Activated CD8-positive, alpha-beta memory T cell treated with anti-CD3 and anti-CD28 coated beads, Interleukin-2, amount 50 U/mL, for 1 hour (primary cell): ENCODE measurements around the gene TPSD1.
"Not testable (repeated sequence)": the region's sequence is repeated elsewhere in the genome, so short reads cannot be mapped to it uniquely, and the experiment has no call there.

Experiments
- DNase-seq: peaks from one replicate; pipeline ENCODE4 v3.0.0-alpha.2; 2020; ENCODE audit errors: extremely low read depth

TPSD1 gene

DNA sequence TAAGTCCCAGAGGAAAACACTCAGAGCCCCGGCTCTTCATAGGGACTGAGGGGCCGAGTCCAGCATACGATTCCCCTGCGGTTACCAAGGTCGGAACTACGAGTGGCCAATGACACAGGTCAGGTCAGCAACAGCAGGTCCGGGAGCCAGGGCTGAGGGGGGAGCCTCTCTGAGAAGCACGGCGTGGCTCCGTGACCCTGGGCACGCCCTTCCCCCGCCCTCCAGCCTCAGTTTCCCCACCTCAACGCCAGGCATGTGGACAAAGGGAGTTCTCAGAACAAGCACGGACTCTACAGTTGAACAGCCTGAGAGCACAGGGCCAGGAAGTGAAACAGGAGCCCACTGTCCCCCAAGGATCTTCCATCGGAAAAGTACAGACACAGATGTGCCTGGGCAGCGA is 25.6 kb downstream of the TPSD1 start:
- DNase-seq: no peak

DNA sequence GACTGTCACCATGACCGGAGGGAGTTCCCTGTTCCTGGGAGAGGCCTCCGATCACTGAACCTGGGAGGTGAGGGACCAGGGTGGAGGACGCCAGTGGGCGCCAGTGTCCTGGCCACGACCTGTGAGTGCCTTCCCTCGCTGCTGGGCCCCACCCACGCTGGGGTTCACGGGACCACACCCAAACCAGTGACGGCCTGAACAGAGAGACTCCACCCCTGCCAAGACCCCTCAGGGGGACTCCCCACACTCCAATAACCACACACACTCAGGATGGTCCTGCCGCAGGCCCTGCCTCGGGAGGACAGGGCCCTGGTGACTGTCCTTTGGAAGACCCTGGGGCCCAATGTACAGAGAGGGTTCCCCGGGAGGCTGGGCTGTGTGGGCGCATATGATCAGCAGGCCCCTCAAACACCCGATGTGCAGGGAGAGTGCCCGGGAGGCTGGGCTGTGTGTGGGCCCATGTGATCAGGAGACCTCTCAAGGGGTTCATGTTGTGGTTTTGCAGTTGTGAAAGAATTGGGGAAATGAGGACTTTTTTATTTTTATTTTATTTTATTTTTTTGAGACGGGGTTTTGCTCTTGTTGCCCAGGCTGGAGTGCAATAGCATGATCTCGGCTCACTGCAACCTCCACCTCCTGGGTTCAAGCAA is 26.6 kb downstream of the TPSD1 start:
- no peak for DNase-seq

DNA sequence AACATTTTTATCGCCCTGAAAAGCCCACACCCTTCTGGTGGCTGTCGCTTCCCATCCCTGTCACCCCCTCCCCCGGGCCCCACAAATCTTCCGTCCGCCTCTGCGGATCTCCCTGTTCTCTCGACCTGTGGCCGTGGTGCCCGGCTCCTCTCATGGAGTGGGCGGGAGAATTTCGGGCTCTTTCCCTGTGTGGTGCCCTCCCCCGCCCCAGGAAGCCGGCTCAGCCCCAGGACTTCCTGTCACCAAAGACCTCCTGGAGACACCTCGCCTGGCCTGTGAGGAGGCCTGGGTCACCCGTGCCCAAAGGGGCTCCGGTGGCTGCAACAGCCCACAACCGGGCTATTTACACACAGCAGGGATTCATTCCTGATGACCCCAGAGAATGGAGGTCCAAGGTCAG is 27.4 kb downstream of the TPSD1 start:
- DNase-seq: no peak

DNA sequence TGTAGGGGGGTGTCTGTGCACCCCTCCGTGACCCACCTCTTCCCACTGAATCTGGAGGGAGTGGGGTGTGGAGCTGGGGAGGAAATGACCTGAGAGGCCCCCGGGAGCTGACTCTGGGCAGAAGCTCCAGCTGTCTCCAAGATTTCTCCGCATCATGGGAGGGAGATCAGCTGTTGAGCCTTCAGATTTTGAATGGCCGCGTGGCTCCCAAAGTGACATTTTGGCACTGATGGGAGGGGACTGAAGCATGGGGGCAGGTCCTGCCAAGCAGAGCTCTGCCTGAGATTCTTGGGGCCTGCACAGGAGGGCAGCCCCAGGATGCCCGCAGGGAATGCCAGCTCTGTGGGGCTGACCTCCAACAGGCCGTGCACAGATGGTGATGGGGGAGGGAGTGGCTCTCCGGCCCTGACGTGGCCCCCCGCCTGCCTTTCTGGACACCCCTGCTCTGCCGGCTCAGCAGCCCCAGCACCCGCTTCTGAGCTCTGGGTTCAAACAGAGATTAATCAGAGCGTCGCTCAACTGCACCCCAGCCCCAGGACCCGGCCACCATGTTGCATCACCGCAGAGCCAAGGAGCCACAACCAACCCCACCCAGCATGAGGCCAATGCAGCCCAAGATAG is 28.2 kb downstream of the TPSD1 start:
- DNase-seq: no peak

DNA sequence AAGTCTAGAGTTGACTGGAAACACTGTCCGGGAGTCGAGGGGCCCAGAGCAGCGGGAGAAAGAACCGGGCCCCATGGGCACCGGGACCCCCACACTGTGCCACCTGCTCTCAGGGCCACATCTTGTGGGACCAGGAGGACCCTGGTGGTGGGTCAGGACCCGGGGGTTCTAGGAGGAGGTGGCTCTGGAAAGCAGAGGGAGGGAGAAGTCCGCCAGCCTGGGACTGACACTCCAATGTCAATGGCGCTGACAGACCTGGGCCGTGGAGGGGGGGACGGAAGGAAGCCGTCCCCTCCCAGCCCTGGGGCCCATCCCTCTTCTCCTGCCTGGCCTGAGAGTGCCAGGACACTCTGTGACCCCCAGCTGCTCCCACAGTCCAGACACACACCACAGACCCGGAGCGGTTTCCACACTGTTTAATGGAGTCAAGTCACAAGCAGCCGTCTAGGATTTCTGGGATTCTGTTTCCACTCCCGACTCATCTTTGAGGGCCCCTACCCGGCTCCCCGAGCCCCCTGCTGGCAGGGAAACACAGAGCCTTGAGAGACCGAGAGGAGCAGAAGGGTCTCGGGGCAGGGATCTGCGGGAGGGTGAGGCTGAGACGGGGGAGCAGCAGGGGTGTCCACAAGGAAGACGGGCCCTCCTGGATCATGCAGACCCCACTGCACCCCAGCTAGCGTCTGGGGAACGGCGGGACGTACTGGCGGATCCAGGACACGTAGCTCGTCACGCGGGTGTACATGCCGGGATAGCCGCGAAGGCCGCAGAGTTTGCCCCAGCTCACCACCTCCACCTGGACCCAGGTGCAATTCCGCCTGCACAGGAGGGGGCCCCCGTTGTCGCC is 30.0 kb downstream of the TPSD1 start:
- no peak for DNase-seq

DNA sequence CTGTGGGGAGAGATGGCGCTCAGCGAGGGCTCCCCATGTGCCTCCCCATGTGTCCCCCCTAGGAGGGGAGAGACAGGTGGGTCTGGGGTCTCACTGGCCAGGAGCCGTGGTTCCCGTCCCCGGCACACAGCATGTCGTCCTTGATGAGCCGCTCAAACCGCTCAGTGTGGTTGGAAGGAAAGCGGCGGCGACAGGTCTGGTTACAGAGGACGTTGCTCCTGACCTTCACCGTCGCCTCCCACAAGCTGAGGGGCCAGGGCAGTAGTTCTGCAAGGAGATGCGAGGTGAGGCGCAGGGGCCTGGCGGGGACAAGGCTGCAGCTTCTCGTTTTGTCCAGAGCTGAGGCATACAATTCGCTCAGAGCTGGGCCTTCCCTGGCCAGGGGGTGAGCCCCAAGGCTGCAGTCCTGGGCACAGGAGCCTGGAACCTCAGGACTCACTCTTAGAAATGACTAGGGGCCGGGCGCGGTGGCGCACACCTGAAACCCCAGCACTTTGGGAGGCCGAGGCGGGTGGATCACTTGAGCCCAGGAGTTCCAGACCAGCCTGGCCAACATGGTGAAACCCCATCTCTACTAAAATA is 30.7 kb downstream of the TPSD1 start:
- DNase-seq: no peak

DNA sequence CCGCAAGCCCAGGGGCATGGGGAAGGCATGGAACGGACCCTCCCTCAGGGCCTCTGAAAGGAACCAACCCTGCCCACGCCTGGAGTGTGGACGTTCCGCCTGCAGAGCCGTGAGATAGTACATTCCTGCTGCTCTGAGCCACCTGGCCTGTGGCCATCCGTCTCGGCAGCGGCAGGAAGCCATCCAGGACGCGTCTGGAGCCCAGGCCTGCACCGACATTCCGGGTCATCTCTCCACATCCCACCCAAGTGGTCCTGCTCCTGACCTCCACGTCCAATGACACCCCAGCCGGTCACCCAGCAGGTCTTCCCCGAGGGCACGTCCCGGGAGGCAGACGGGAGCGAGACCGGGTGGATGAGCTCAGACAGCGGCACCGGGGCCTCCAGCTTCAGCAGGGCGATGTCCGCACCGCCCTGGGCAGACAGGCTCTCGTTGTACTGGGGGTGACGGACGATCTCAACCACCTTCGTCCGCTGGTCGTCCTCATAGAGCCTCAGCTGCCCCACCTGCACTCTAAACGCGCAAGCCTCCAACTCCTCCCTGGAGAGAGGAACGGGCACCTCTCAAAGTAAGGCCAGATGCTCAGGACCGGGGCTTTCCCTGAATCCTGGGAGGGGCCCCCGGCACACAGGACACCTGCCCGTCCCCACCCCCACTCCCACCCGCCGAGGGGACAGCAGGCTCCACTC is 32.3 kb downstream of the TPSD1 start:
- DNase-seq: no peak

DNA sequence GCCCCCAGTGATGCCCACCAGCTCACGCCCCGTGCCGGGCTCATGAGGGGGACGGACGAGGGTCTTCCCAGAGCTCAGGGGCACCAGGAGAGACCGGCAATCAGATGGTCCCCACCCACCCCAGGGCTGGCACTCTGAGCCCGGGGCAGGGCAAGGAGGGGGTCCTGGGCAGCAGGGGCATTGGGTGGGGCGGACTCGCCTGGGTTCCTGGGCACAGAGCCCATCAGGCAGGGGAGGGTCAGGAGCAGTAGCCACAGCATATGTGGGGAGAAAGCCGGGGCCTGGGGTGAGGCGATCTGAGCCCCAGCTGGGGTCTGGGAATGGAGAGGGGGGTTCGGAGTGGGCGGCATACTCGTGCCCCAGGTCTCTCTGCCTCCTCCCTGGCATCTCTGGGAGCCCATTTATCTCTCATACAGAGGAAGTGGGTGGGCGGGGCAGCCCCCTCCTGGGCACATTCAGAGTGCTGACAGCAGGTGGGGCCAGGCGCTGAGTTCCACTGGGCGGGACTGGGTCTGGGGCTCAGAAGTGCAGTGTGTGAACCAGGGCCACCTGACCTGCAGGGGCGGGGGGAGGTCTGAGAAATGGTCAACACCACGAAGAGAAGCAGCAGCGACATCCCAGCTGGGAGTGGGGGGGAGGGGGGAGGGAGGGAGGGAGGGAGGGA is 33.1 kb downstream of the TPSD1 start:
- no peak for DNase-seq

DNA sequence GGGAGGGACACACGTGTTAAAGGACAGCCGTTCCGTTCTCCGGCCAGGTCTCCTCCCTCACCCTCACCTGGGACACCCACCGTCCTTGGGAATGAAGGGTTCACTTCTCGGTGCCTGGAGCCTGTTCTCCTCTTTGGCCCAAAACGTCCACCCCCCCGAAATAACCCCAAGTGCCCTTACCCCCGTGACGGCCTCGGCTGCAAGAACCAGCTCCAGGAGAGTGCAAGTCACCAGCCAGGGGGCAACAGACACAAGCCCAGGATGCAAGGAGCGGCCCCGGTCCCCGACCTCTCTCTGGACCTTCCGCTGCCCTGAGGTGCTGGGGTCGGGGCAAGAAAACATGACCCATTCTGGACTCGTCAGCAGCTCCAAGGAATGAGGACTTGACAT is 33.6 kb downstream of the TPSD1 start:
- no peak for DNase-seq

DNA sequence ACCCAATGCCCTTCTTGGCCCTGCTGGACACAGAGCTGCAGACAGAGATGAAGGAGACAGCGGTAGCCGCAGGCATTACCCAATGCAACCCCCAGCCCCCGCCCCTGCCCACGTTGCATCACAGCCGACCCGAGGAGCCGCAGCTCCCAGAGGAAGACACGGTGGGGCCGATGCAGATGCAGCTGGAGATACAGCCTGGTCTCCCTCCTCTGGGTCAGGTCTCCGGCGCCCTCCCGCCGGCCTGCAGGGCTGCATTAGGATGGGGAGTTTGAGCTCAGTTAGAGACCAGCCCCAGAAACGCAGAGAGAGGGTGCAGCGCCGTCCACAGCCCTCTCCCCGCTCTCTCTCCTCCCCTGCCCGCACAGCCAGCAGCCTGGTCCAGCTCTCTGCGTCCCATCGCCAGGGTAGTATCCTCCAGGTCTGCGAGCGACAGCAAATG is 34.2 kb downstream of the TPSD1 start:
- DNase-seq: no peak

DNA sequence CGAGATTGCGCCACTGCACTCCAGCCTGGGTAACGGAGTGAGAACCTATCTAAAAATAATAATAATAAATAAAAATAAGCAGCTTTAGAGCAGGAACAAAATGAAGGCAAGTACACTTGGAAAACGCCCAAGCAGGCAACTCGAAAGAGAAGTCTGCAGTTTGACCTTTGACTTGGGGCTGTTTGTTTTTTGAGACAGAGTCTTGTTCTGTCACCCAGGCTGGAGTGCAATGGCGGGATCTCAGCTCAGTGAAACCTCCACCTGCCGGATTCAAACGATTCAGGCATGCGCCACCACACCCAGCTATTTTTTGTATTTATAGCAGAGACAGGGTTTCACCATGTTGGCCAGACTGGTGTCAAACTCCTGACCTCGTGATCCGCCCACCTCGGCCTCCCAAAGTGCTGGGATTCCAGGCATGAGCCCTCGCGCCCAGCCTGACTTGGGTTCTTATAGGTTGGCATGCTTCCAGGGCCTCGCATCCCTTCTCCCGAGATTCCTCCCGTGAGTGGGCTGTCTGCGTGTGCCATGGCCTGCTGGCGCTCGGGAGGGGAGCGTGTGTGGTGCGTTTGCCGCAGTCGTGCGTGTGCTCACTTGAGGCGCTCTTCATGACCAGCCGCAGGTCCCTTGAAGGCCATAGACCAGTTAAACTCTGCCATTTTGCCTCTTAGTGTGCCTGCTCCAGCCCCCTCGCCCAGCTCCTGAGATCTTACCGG is 35.1 kb downstream of the TPSD1 start:
- no peak for DNase-seq

DNA sequence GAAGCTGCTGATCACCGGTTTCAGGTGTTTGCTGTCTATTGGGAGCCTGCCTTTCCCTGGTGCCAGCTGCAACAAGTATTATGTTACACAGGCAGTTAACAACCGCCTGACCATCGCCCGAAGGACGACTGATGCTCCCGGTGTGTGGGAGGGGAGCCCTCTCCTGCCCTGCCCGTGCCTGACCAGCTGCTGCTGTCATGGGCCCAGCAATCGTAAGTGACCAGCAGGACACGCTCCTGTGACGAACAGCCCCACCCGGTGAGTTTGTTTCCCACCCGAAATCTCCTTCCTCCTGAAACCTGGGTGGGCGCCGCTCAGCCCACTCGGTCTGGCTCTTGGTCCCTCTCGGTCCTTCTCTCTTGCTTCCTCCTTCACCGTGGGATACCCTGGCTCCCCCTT is 35.7 kb downstream of the TPSD1 start:
- DNase-seq: no peak

DNA sequence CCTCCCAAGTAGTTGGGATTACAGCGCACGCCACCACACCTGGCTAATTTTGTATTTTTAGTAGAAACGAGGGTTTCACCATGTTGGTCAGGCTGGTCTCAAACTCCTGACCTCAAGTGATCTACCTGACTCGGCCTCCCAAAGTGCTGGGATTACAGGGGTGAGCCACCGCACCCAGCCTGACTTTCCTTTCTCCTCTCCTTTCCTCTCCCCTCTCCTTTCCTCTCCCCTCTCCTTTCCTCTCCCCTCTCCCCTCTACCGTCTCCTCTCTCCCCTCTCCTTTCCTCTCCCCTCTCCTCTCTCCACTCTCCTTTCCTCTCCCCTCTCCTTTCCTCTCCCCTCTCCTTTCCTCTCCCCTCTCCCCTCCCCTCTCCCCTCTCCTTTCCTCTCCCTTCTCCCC is 36.3 kb downstream of the TPSD1 start:
- not testable (repeated sequence) for DNase-seq

DNA sequence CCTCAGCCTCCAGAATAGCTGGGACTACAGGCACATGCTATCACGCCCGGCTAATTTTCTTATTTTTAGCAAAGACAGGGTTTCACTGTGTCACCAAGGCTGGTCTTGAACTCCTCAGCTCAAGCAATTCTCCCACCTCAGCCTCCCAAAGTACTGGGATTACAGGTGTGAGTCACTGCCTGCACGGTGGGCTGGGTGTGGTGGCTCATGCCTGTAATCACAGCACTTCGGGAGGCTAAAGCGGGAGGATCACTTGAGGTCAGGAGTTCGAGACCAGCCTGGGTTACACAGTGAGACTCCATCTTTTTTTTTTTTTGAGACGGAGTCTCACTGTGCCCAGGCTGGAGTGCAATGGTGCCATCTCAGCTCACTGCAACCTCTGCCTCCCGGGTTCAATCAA is 36.9 kb downstream of the TPSD1 start:
- not testable (repeated sequence) for DNase-seq

DNA sequence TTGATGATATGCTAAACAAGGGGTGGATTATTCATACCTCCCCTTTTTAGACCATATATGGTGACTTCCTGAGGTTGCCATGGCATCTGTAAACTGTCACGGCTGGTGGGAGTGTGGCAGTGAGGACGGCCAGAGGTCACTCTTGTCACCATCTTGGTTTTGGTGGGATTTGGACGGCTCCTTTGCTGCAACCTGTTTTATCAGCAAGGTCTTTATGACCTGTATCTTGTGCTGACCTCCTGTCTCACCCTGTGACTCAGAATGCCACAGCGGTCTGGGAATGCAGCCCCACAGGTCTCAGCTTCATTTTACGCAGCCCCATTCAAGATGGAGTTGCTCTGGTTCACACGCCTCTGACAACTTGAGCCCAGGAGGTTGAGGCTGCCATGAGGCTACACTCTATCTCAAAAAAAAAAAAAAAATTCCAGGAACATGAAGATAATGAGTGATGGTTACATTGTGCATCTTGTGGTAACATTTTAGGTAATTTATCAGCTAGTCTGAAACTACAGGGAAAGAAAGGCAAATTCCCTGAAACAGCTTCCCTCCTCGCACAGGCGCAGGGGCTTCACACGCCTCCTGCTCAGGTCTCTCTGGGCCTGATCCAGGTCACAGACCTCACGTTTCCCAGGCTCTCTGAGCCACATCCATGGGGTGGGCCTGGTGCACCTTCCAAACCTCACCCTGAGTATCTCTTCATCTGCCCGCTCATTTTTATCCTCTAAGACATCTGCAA is 38.2 kb downstream of the TPSD1 start:
- no peak for DNase-seq

DNA sequence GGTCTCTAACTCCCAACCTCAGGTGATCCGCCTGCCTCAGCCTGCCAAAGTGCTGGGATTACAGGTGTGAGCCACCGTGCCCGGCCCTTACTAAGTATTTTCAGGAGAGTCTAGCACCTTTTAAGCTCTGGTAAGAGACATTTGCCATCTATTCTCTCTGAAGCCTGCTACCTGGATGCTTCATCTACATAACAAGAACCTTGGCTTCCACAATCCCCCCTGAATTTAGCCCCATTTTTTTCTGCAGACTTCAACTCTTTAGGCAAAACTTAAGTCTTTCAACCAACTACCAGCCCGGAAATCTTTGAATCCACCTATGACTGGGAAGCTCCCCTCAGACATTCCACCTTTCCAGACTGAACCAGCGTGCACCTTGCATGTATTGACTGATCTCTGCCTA is 39.6 kb downstream of the TPSD1 start:
- DNase-seq: no peak

DNA sequence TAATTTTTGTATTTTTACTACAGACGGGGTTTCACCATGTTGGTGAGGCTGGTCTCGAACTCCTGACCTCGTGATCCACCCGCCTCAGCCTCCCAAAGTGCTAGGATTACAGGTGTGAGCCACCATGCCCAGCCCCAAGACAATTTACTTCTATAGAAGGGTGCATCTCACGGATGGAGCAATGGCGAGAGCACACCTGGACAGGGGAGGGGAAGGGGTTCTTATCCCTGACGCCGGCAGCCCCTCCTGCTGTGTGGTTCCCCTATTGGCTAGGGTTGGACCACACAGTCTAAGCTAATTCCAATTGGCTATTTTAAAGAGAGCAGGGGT is 40.8 kb downstream of the TPSD1 start:
- DNase-seq: not testable (repeated sequence)

DNA sequence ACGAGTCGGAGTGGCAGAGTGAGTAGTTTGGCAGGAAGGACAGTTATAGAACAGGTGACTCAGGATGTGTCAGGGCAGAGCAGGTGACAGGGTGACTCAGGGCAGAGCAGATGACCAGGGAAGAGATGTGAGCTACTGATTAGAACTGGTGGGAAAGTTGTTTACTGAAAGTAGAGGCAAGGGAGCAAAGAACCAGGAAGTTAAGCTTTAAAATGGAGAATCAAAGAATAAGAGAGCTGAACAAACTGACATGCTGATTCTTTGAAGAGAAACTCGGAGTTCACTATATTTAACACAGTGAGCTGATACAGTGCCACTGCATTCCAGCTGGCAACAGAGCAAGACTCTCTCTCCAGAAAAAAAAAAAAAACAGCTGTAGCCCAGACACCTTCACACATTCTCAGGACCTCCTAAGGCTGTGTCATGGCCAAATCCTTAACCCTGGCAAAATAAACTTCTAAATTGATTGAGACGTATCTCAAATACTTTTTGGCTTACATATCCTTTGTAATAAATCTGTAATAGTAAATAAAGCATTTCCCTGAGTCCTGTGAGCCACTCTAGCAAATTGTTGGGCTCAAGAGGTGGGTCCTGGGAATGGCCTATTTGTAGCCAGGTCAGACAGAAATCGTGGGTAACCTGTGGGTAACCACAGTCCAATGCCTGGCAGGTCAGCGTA is 41.3 kb downstream of the TPSD1 start:
- no peak for DNase-seq

DNA sequence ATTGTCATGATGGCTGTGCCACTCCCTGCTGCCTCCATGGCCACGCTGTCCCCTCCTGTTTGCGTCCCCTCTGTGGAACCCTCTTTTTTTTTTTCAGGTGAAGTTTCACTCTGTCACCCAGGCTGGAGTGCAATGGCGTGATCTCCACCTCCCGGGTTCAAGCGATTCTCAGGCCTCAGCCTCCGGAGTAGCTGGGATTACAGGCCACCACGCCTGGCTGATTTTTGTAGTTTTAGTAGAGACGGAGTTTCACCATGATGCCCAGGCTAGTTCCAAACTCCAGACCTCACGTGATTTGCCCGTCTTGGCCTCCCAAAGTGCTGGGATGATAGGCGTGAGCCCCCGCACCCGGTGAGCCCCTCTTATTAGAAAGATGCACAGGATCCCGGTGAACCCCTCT is 42.5 kb downstream of the TPSD1 start:
- DNase-seq: no peak
